GM12875 (cell line): ENCODE results near the gene GAS7.

Experiments
- H3K4me3 ChIP-seq: one replicate; pipeline ENCODE4 v1.5.1; 2011; ENCODE audit warnings: low read depth, low read length, control low read depth
- TF ChIP-seq, protein P1 (sequence below): IDR thresholded peaks from 2 replicates; pipeline ENCODE4 v1.5.1; 2011; ENCODE audit warnings: low read depth, mild to moderate bottlenecking, control low read depth, inconsistent platforms, low read length, moderate library complexity, borderline replicate concordance; ENCODE audit not compliant: insufficient read depth

The GAS7 gene

DNA sequence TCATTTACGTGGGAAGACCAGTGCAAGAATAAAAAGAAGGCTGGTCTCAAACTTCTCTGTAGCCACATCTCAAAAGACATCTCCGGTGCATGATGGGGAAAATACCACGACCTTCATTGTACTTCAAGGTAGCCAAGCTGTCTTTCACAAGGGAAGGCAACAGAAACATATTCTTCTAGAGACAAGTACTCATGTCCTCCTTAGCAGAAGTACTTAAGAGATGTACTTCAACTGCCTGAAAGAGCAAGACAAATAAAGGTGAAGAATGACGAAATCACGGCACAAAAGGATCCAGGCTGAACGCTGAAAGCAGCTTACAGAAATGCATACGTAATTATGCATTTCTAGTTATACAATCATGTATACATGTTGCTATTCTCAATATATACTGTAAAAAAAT, 169.3 kb downstream of the GAS7 start:
- no peak overlapping the region for H3K4me3 ChIP-seq
- TF ChIP-seq, protein P1, sequence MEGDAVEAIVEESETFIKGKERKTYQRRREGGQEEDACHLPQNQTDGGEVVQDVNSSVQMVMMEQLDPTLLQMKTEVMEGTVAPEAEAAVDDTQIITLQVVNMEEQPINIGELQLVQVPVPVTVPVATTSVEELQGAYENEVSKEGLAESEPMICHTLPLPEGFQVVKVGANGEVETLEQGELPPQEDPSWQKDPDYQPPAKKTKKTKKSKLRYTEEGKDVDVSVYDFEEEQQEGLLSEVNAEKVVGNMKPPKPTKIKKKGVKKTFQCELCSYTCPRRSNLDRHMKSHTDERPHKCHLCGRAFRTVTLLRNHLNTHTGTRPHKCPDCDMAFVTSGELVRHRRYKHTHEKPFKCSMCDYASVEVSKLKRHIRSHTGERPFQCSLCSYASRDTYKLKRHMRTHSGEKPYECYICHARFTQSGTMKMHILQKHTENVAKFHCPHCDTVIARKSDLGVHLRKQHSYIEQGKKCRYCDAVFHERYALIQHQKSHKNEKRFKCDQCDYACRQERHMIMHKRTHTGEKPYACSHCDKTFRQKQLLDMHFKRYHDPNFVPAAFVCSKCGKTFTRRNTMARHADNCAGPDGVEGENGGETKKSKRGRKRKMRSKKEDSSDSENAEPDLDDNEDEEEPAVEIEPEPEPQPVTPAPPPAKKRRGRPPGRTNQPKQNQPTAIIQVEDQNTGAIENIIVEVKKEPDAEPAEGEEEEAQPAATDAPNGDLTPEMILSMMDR, result no peak

- no peak overlapping the region for H3K4me3 ChIP-seq
Observed at GRCh38 chr17:10025976-10026901, 172.2 kb downstream of the GAS7 start.

GRCh38 chr17:10025224-10025623, 173.2 kb downstream of the GAS7 start:
- TF ChIP-seq, protein P1, result no peak

More at GRCh38 chr17:10025976-10026901, 172.2 kb downstream of the GAS7 start:
- TF ChIP-seq, protein P1, result no peak

DNA sequence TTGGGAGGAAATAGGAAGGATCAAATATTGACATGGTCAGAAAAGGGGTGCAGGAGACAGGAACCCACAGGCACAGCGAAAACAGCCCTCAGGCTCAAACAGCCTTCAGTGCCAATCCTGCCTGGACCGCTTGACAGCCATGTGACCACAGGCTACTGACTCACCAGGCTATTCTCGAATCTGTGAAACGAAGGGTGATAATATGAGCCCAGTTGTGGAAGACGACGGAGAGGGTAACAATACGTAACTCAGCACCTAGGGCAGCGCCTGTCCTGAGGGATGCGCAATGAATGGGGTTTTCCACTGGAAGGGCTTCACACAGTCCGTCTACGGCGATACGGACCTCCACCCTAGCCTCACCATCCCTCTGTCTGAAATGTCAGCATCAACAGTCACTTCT, 176.0 kb downstream of the GAS7 start:
- TF ChIP-seq, protein P1, result no peak

More at GRCh38 chr17:10025224-10025623, 173.2 kb downstream of the GAS7 start:
- H3K4me3 ChIP-seq, result no peak overlapping the region

GRCh38 chr17:10021272-10021984, 177.0 kb downstream of the GAS7 start:
- TF ChIP-seq, protein P1, result no peak
- H3K4me3 ChIP-seq, result no peak overlapping the region

More for the DNA sequence above, 176.0 kb downstream of the GAS7 start:
- H3K4me3 ChIP-seq, result no peak overlapping the region

DNA sequence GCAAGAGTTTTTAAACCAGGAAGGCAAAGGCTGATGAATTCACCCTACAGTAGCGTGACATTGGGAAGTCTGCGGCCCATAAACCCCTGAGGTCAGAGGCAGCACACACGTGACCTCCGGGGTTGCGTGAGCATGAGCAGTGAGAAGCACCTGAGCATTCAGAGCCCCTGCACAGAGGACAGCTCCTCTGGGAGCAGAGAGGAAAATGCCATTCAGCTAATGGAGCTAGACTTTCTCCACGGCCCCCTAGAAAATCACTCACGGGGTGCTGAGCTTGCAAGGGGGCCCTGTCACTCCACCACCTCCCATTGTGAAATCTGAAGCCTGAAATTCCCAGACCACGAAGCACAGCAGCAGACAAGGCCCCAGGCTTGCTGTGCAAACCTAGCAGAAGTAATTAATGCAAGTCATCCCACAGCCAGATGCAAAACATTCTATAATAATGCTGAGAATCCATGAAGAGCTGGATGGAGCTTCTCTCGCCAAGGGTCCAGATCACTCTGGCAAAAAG, 178.4 kb downstream of the GAS7 start:
- TF ChIP-seq, protein P1, result no peak
- H3K4me3 ChIP-seq, result no peak overlapping the region
